ENCODE measurements around the gene MAP3K20.

- TF ChIP-seq CTCF (conservative IDR thresholded peaks at IDR 0.05; ENCODE audit: low read depth in 2 of 2) (no peak), POLR2AphosphoS5 (IDR thresholded peaks at IDR 0.05; ENCODE audit: low read depth) (no peak), EZH2 (IDR thresholded peaks at IDR 0.05; ENCODE audit: low read depth, unreplicated experiment) (no peak), ETS1 (IDR thresholded peaks at IDR 0.05) (no peak)
Measured at GRCh38 chr2:173187941-173188788, 112.5 kb downstream of the MAP3K20 start.
